ENCODE data around the gene SORCS2. TPM values are rescaled to one million over a fixed set of nuclear protein-coding genes. Genes with fewer than 3 reads are reported as not detected.

Gene SORCS2
- total RNA-seq, 1 donor from 2014 or later: 13.4 TPM

- DNase-seq (ENCODE audit: extremely low spot score, unreplicated experiment): no peak
- H3K27ac Mint-ChIP-seq: no peak overlapping the region
- no peak overlapping the region for H3K4me3 Mint-ChIP-seq
- no peak for TF ChIP-seq CTCF (conservative IDR thresholded peaks at IDR 0.05)
- peaks cover 25% of the 10 kb centered on the region for H3K4me1 Mint-ChIP-seq (ENCODE audit: unreplicated experiment)
- no peaks in the 10 kb centered on the region for H3K36me3 Mint-ChIP-seq
- H3K27me3 Mint-ChIP-seq: no peaks in the 10 kb centered on the region
- no peaks in the 10 kb centered on the region for H3K9me3 Mint-ChIP-seq
These were observed 50.4 kb downstream of the SORCS2 start for GRCh38 chr4:7242766-7243165.

GRCh38 chr4:7243609-7244330 is 51.4 kb downstream of the SORCS2 start:
- Mint-ChIP-seq H3K36me3 (no peaks in the 10 kb centered on the region), H3K9me3 (no peaks in the 10 kb centered on the region), H3K27me3 (no peaks in the 10 kb centered on the region), H3K4me3 (no peak overlapping the region), H3K27ac (no peak overlapping the region), H3K4me1 (ENCODE audit: unreplicated experiment) (peaks cover 21% of the 10 kb centered on the region)
- TF ChIP-seq CTCF (conservative IDR thresholded peaks at IDR 0.05): no peak
- DNase-seq (ENCODE audit: extremely low spot score, unreplicated experiment): no peak

GRCh38 chr4:7244331-7244665 is 52.0 kb downstream of the SORCS2 start:
- TF ChIP-seq CTCF (conservative IDR thresholded peaks at IDR 0.05): no peak
- H3K4me3 Mint-ChIP-seq: no peak overlapping the region
- DNase-seq (ENCODE audit: extremely low spot score, unreplicated experiment): no peak
- no peaks in the 10 kb centered on the region for H3K9me3 Mint-ChIP-seq
- H3K36me3 Mint-ChIP-seq: no peaks in the 10 kb centered on the region
- no peaks in the 10 kb centered on the region for H3K27me3 Mint-ChIP-seq
- H3K4me1 Mint-ChIP-seq (ENCODE audit: unreplicated experiment): peaks cover 19% of the 10 kb centered on the region
- H3K27ac Mint-ChIP-seq: no peak overlapping the region

GRCh38 chr4:7244751-7245320 is 52.5 kb downstream of the SORCS2 start:
- no peaks in the 10 kb centered on the region for H3K27me3 Mint-ChIP-seq

GRCh38 chr4:7247521-7247920 is 55.2 kb downstream of the SORCS2 start:
- Mint-ChIP-seq H3K36me3 (no peaks in the 10 kb centered on the region), H3K4me1 (ENCODE audit: unreplicated experiment) (peaks cover 15% of the 10 kb centered on the region), H3K27me3 (no peaks in the 10 kb centered on the region), H3K4me3 (no peak overlapping the region), H3K27ac (no peak overlapping the region), H3K9me3 (no peaks in the 10 kb centered on the region)
- TF ChIP-seq CTCF (conservative IDR thresholded peaks at IDR 0.05): no peak
- no peak for DNase-seq (ENCODE audit: extremely low spot score, unreplicated experiment)

More at GRCh38 chr4:7244751-7245320, 52.5 kb downstream of the SORCS2 start:
- DNase-seq (ENCODE audit: extremely low spot score, unreplicated experiment): no peak
- Mint-ChIP-seq H3K9me3 (no peaks in the 10 kb centered on the region), H3K36me3 (no peaks in the 10 kb centered on the region), H3K4me1 (ENCODE audit: unreplicated experiment) (peaks cover 13% of the 10 kb centered on the region), H3K4me3 (no peak overlapping the region), H3K27ac (no peak overlapping the region)
- no peak for TF ChIP-seq CTCF (conservative IDR thresholded peaks at IDR 0.05)
